Endothelial cell (in vitro differentiated cells): ENCODE data around the gene PUS1. TPM values are rescaled to one million over a fixed set of nuclear protein-coding genes. Genes with fewer than 3 reads are reported as not detected.

ENCODE experiments used
- DNase-seq: peaks from one replicate; pipeline ENCODE4 v3.0.0; 2021; ENCODE audit warnings: low spot score
- H3K27ac Mint-ChIP-seq: one replicate; pipeline ENCODE4 v1.8.0; 2021; ENCODE audit warnings: mixed read lengths, inconsistent platforms; ENCODE audit not compliant: unreplicated experiment
- H3K27me3 Mint-ChIP-seq: one replicate; pipeline ENCODE4 v1.8.0; 2021; ENCODE audit warnings: mild to moderate bottlenecking, moderate library complexity, mixed read lengths, inconsistent platforms; ENCODE audit not compliant: unreplicated experiment
- H3K36me3 Mint-ChIP-seq: one replicate; pipeline ENCODE4 v1.8.0; 2021; ENCODE audit warnings: mild to moderate bottlenecking, low read depth, mixed read lengths, inconsistent platforms; ENCODE audit not compliant: unreplicated experiment
- H3K4me1 Mint-ChIP-seq: one replicate; pipeline ENCODE4 v1.8.0; 2021; ENCODE audit warnings: mild to moderate bottlenecking, mixed read lengths, inconsistent platforms; ENCODE audit not compliant: unreplicated experiment
- H3K4me3 Mint-ChIP-seq: one replicate; pipeline ENCODE4 v1.8.0; 2021; ENCODE audit warnings: mild to moderate bottlenecking, mixed read lengths, inconsistent platforms; ENCODE audit not compliant: unreplicated experiment
- H3K9me3 Mint-ChIP-seq: one replicate; pipeline ENCODE4 v1.8.0; 2021; ENCODE audit warnings: mixed read lengths, inconsistent platforms; ENCODE audit not compliant: unreplicated experiment
- total RNA-seq: library from RNA; stranded (reverse); fragmentation: NEBNext Ultra II Directional; extraction: Animal tissue kit (Norgen Biotek cat#: 25700); gene quantifications from one replicate; pipeline ENCODE4 v1.2.1, GENCODE V29; 2021; ENCODE audit not compliant: unreplicated experiment
- TF ChIP-seq, protein P1 (sequence below): fragments of 200-600 bp; sonication (generic); IDR thresholded peaks from one replicate; pipeline ENCODE4 v1.5.0; 2021; ENCODE audit warnings: antibody characterized with exemption; ENCODE audit not compliant: unreplicated experiment

The PUS1 gene
- total RNA-seq, 1 donor from 2014 or later = 25.8 TPM

DNA sequence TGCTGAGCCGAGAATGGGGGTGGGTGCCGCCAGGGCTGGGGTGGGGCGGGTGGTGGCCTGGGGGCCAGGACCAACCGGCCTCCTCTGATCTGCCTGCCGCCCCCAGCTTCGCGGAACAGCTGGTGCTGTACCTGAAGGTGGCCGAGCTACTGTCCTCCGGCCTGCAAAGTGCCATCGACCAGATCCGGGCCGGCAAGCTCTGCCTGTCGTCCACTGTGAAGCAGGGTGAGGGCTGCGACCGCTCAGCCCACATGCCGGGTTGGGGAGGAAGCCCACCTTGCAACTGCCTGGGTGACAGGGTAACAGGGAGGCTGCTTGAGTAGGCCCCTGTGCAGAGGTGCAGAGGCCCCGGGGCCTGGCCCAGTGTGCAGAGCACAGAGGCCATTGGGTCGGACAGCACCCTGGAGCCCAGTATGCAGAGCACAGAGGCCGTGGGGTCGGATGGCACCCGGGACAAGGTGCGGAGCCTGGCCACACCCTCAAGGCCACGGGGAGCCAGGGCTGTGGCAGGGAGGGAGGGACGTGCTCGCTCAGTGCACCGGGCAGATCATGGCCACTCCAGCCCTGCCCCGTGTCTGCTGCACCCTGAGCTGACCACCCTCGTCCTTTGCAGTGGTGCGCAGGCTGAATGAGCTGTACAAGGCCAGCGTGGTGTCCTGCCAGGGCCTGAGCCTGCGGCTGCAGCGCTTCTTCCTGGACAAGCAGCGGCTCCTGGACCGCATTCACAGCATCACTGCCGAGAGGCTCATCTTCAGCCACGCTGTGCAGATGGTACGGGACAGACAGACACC is 9.5 kb upstream of the PUS1 start:
- Mint-ChIP-seq H3K4me1 (no peaks in the 10 kb centered on the region), H3K9me3 (no peaks in the 10 kb centered on the region), H3K27me3 (peaks cover 2% of the 10 kb centered on the region), H3K27ac (no peak overlapping the region), H3K36me3 (peaks cover 9% of the 10 kb centered on the region), H3K4me3 (no peak overlapping the region)
- TF ChIP-seq, protein P1, sequence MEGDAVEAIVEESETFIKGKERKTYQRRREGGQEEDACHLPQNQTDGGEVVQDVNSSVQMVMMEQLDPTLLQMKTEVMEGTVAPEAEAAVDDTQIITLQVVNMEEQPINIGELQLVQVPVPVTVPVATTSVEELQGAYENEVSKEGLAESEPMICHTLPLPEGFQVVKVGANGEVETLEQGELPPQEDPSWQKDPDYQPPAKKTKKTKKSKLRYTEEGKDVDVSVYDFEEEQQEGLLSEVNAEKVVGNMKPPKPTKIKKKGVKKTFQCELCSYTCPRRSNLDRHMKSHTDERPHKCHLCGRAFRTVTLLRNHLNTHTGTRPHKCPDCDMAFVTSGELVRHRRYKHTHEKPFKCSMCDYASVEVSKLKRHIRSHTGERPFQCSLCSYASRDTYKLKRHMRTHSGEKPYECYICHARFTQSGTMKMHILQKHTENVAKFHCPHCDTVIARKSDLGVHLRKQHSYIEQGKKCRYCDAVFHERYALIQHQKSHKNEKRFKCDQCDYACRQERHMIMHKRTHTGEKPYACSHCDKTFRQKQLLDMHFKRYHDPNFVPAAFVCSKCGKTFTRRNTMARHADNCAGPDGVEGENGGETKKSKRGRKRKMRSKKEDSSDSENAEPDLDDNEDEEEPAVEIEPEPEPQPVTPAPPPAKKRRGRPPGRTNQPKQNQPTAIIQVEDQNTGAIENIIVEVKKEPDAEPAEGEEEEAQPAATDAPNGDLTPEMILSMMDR = no peak
- no peak for DNase-seq

DNA sequence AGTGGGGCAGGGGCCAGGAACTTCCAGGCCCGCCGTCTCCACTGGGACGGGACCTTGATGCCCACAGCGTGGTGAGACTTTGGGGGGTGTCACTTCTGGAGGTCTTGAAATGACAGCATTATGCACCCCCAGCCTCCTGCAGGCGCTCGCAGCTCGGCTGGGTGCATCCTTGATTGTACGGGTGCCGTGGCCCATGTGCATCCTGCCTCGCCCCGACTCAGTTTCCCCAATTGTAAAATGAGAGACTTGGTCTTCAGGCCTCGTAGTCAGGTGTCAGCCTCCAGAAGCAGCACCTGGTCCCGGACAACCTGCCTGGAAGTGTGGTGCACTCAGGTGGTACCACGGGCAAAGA is 8.9 kb upstream of the PUS1 start:
- Mint-ChIP-seq H3K27ac (no peak overlapping the region), H3K27me3 (peaks cover 4% of the 10 kb centered on the region), H3K36me3 (peaks cover 9% of the 10 kb centered on the region), H3K4me1 (no peaks in the 10 kb centered on the region), H3K9me3 (no peaks in the 10 kb centered on the region), H3K4me3 (no peak overlapping the region)
- DNase-seq = no peak
- TF ChIP-seq, protein P1 = no peak

DNA sequence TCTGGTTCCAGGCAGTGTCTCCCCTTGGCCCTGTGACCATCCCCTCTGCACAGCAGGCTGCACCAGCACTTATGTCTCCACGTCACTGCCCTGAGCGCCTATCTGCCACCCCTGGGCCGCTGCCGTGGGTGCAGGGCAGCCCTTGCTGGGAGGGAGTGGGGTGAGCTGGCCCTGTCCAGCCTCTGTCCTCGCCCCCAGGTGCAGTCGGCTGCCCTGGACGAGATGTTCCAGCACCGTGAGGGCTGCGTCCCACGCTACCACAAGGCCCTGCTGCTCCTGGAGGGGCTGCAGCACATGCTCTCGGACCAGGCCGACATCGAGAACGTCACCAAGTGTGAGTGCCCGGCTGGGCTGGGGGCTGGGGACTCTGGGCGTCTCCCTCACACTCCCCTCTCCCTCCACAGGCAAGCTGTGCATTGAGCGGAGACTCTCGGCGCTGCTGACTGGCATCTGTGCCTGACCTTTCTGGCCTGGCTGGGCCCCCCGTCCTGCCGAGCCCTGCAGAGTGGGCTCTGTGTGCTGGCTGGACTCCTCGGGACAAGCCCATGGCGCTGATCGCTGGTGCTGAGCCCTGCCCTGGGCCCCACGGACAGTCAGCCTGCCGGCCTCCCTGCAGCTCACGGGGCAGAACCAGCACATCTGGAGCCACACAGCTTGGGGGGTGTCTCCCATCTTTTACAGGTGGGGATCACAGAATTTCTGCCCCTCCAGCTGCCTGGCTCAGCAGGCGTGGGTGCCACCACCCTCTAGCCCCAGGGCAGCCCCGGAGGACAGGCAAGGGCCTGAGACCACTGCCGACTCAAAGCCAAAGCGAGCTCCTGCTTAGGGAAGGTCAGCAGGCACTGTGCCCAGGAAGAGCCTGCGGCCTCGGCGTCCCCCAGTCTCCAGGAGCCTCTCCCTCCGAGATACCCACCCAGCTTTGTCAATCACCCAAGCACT is 7.9 kb upstream of the PUS1 start:
- no peaks in the 10 kb centered on the region for H3K4me1 Mint-ChIP-seq
- no peak for DNase-seq
- H3K4me3 Mint-ChIP-seq = no peak overlapping the region
- peaks cover 9% of the 10 kb centered on the region for H3K36me3 Mint-ChIP-seq
- TF ChIP-seq, protein P1 = no peak
- no peaks in the 10 kb centered on the region for H3K9me3 Mint-ChIP-seq
- peaks cover 4% of the 10 kb centered on the region for H3K27me3 Mint-ChIP-seq
- H3K27ac Mint-ChIP-seq = no peak overlapping the region

DNA sequence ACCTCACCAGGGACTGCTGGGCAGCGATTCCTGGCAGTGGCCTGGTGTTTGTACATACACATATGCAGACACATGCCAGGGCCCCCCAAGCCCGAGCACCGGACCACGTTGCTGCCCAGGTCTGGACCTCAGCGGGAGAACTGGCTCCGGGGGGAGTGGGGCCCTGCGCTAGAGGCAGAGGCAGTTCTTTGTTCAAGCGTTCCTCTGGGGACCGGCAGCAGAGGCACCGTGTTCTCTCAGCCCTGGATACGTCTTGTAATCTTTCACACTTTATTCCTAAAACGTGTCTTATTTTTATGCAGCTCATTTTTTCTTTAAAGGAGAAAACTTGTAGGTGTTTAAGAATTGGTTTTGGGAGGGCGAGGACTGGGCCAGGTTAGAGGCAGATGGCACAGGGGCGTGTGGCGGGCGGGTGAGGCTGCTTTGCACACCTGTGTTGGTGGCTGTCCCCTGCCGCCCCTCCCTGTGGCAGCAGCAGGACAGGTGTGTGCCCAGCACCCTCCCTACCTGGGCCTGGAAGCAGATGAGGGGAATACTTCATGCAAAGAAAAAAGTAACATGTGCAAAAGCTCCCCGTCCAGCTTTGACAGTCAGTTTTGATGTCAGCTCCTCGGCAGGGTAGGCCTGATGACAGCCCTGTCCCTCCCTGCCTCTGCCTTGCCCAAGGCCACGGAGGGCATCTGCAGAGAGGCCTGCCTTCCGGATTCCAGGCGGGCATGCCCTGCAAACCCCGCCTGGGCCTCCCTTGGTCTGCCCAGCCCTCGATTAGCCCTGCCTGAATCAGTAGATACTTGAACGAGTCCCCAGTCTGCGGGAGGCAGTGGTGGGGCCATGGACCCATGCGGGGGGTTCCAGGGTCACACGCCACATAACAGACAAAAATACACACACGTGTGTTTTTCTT is 7.0 kb upstream of the PUS1 start:
- TF ChIP-seq, protein P1 = no peak
- H3K27me3 Mint-ChIP-seq = peaks cover 4% of the 10 kb centered on the region
- H3K27ac Mint-ChIP-seq = peak overlapping the region; percentile 22
- H3K4me3 Mint-ChIP-seq = peak overlapping the region; percentile 31
- no peak for DNase-seq
- H3K36me3 Mint-ChIP-seq = peaks cover 9% of the 10 kb centered on the region
- H3K9me3 Mint-ChIP-seq = no peaks in the 10 kb centered on the region
- no peaks in the 10 kb centered on the region for H3K4me1 Mint-ChIP-seq
